Activated naive CD4-positive, alpha-beta T cell treated with anti-CD3 and anti-CD28 coated beads, Interleukin-2, amount 10 ng/mL, durations not matched to agents 7 days and 5 days (primary cell): ENCODE data around the gene ASB2.

Experiments
- CTCF ChIA-PET: fragments of 350-600 bp; sonication (Branson Sonifier 250); formaldehyde crosslinking; loops from one replicate; lab custom pipeline; 2021; ENCODE audit warnings: antibody characterized with exemption; lab: Charles Lee
- DNase-seq: peaks from one replicate; pipeline ENCODE4 v3.0.0-alpha.2; 2020
- H3K27ac Mint-ChIP-seq: one replicate; pipeline ENCODE4 v1.8.0; 2021; ENCODE audit warnings: mild to moderate bottlenecking, moderate library complexity, mixed read lengths
- H3K27me3 Mint-ChIP-seq: one replicate; pipeline ENCODE4 v1.8.0; 2021; ENCODE audit warnings: mild to moderate bottlenecking, mixed read lengths
- H3K36me3 Mint-ChIP-seq: one replicate; pipeline ENCODE4 v1.8.0; 2021; ENCODE audit warnings: mixed read lengths
- H3K4me1 Mint-ChIP-seq: one replicate; pipeline ENCODE4 v1.8.0; 2021; ENCODE audit warnings: mixed read lengths
- H3K4me3 Mint-ChIP-seq: one replicate; pipeline ENCODE4 v1.8.0; 2021; ENCODE audit warnings: mild to moderate bottlenecking, moderate library complexity, mixed read lengths
- H3K9me3 Mint-ChIP-seq: one replicate; pipeline ENCODE4 v1.8.0; 2021; ENCODE audit warnings: mixed read lengths

The ASB2 gene

GRCh38 chr14:93976477-93977057, at the start of gene ASB2:
TSS of gene ASB2 (minus strand) at chr14:93976570. CDS start at chr14:93964539, 12,031 bp downstream.
- CTCF ChIA-PET, result interaction anchor here (1.3 to 12.7 kb wide), 3 partner anchors 20 to 37 kb away, joined by 3 to 181 read pairs (median 27); partner anchors contain the start of gene CCDC197
- peaks cover 90% of the 10 kb centered on the region for H3K4me1 Mint-ChIP-seq
- H3K9me3 Mint-ChIP-seq, result peaks cover 36% of the 10 kb centered on the region
- H3K27ac Mint-ChIP-seq, result peak within 1 kb of the TSS; percentile 95
- H3K27me3 Mint-ChIP-seq, result no peaks in the 10 kb centered on the region
- peak; percentile 59 for DNase-seq
- peak within 1 kb of the TSS; percentile 79 for H3K4me3 Mint-ChIP-seq
- peaks cover 51% of the 10 kb centered on the region for H3K36me3 Mint-ChIP-seq

- CTCF ChIA-PET, result interaction anchor here (0.6 to 6.4 kb wide), 5 partner anchors 9 to 111 kb away, joined by 3 to 44 read pairs (median 3); no protein-coding TSS in a partner anchor
- DNase-seq, result no peak
- peak overlapping the region; percentile 72 for H3K4me3 Mint-ChIP-seq
- H3K27me3 Mint-ChIP-seq, result peaks cover 25% of the 10 kb centered on the region
- H3K36me3 Mint-ChIP-seq, result peaks cover 2% of the 10 kb centered on the region
- H3K4me1 Mint-ChIP-seq, result peaks cover 68% of the 10 kb centered on the region
- H3K27ac Mint-ChIP-seq, result peak overlapping the region; percentile 66
- no peaks in the 10 kb centered on the region for H3K9me3 Mint-ChIP-seq
These were observed 49.4 kb upstream of the ASB2 start for GRCh38 chr14:94025720-94026119.

- H3K27ac Mint-ChIP-seq, result no peak overlapping the region
- H3K9me3 Mint-ChIP-seq, result no peaks in the 10 kb centered on the region
- H3K4me3 Mint-ChIP-seq, result no peak overlapping the region
- H3K27me3 Mint-ChIP-seq, result peaks cover 36% of the 10 kb centered on the region
- CTCF ChIA-PET, result interaction anchor here (1.1 to 6.4 kb wide), 2 partner anchors 10 to 11 kb away, joined by 3 to 44 read pairs; no protein-coding TSS in a partner anchor
- no peak for DNase-seq
- H3K4me1 Mint-ChIP-seq, result peaks cover 74% of the 10 kb centered on the region
- peaks cover 2% of the 10 kb centered on the region for H3K36me3 Mint-ChIP-seq
These were observed 48.2 kb upstream of the ASB2 start for GRCh38 chr14:94024549-94024948.

GRCh38 chr14:94022532-94023411, 46.4 kb upstream of the ASB2 start:
- CTCF ChIA-PET, result interaction anchor here (1.0 to 6.4 kb wide), 6 partner anchors 12 to 114 kb away, joined by 3 to 44 read pairs (median 8); no protein-coding TSS in a partner anchor
- no peak overlapping the region for H3K4me3 Mint-ChIP-seq
- DNase-seq, result no peak
- peaks cover 43% of the 10 kb centered on the region for H3K27me3 Mint-ChIP-seq
- H3K9me3 Mint-ChIP-seq, result no peaks in the 10 kb centered on the region
- H3K4me1 Mint-ChIP-seq, result peaks cover 58% of the 10 kb centered on the region
- peak overlapping the region; percentile 77 for H3K27ac Mint-ChIP-seq
- H3K36me3 Mint-ChIP-seq, result no peaks in the 10 kb centered on the region

- Mint-ChIP-seq H3K36me3 (no peaks in the 10 kb centered on the region), H3K4me3 (no peak overlapping the region), H3K27me3 (peaks cover 55% of the 10 kb centered on the region), H3K27ac (peak overlapping the region; percentile 77), H3K4me1 (peaks cover 51% of the 10 kb centered on the region), H3K9me3 (no peaks in the 10 kb centered on the region)
- CTCF ChIA-PET, result interaction anchor here (0.7 to 6.4 kb wide), 12 partner anchors 12 to 159 kb away, joined by 3 to 44 read pairs (median 4); no protein-coding TSS in a partner anchor
- DNase-seq, result peak; percentile 54
These were observed 45.2 kb upstream of the ASB2 start for GRCh38 chr14:94021416-94022157.

GRCh38 chr14:94021001-94021400, 44.6 kb upstream of the ASB2 start:
- H3K9me3 Mint-ChIP-seq, result no peaks in the 10 kb centered on the region
- peaks cover 61% of the 10 kb centered on the region for H3K27me3 Mint-ChIP-seq
- no peak overlapping the region for H3K4me3 Mint-ChIP-seq
- H3K27ac Mint-ChIP-seq, result no peak overlapping the region
- CTCF ChIA-PET, result interaction anchor here (0.7 to 6.4 kb wide), 12 partner anchors 12 to 159 kb away, joined by 3 to 44 read pairs (median 4); no protein-coding TSS in a partner anchor
- H3K4me1 Mint-ChIP-seq, result peaks cover 48% of the 10 kb centered on the region
- H3K36me3 Mint-ChIP-seq, result no peaks in the 10 kb centered on the region
- no peak for DNase-seq

- CTCF ChIA-PET, result interaction anchor here (2.0 to 6.4 kb wide), 4 partner anchors 15 to 116 kb away, joined by 8 to 44 read pairs (median 14); no protein-coding TSS in a partner anchor
- H3K27me3 Mint-ChIP-seq, result peaks cover 69% of the 10 kb centered on the region
- no peak for DNase-seq
- peaks cover 44% of the 10 kb centered on the region for H3K4me1 Mint-ChIP-seq
- H3K27ac Mint-ChIP-seq, result no peak overlapping the region
- H3K4me3 Mint-ChIP-seq, result no peak overlapping the region
- H3K36me3 Mint-ChIP-seq, result no peaks in the 10 kb centered on the region
- H3K9me3 Mint-ChIP-seq, result no peaks in the 10 kb centered on the region
These were observed 43.9 kb upstream of the ASB2 start for GRCh38 chr14:94020267-94020666.

GRCh38 chr14:94019329-94019728, 43.0 kb upstream of the ASB2 start:
- DNase-seq, result no peak
- Mint-ChIP-seq H3K9me3 (no peaks in the 10 kb centered on the region), H3K27me3 (peaks cover 70% of the 10 kb centered on the region), H3K4me3 (no peak overlapping the region), H3K36me3 (no peaks in the 10 kb centered on the region), H3K27ac (no peak overlapping the region), H3K4me1 (peaks cover 50% of the 10 kb centered on the region)
- CTCF ChIA-PET, result interaction anchor here (0.8 to 3.9 kb wide), 2 partner anchors 15 to 17 kb away, joined by 3 to 16 read pairs; no protein-coding TSS in a partner anchor

GRCh38 chr14:94018308-94018707, 41.9 kb upstream of the ASB2 start:
- CTCF ChIA-PET, result interaction anchor here (1.2 to 1.4 kb wide), 3 partner anchors 14 to 78 kb away, joined by 3 to 4 read pairs (median 3); no protein-coding TSS in a partner anchor
- no peak overlapping the region for H3K27ac Mint-ChIP-seq

GRCh38 chr14:94016446-94016976, 40.1 kb upstream of the ASB2 start:
- H3K36me3 Mint-ChIP-seq, result peaks cover 1% of the 10 kb centered on the region
- H3K4me1 Mint-ChIP-seq, result peaks cover 44% of the 10 kb centered on the region
- H3K9me3 Mint-ChIP-seq, result no peaks in the 10 kb centered on the region
- DNase-seq, result no peak
- H3K27ac Mint-ChIP-seq, result no peak overlapping the region
- H3K4me3 Mint-ChIP-seq, result no peak overlapping the region
- CTCF ChIA-PET, result interaction anchor here (0.9 to 1.0 kb wide), 2 partner anchors 12 to 21 kb away, joined by 3 read pairs; no protein-coding TSS in a partner anchor
- peaks cover 58% of the 10 kb centered on the region for H3K27me3 Mint-ChIP-seq

More at GRCh38 chr14:94018308-94018707, 41.9 kb upstream of the ASB2 start:
- no peak for DNase-seq
- H3K4me3 Mint-ChIP-seq, result no peak overlapping the region
- H3K9me3 Mint-ChIP-seq, result no peaks in the 10 kb centered on the region
- H3K27me3 Mint-ChIP-seq, result peaks cover 62% of the 10 kb centered on the region
- H3K36me3 Mint-ChIP-seq, result peaks cover under 1% of the 10 kb centered on the region
- H3K4me1 Mint-ChIP-seq, result peaks cover 45% of the 10 kb centered on the region

GRCh38 chr14:94015223-94015622, 38.9 kb upstream of the ASB2 start:
- Mint-ChIP-seq H3K4me3 (no peak overlapping the region), H3K9me3 (no peaks in the 10 kb centered on the region), H3K27ac (no peak overlapping the region), H3K36me3 (peaks cover 1% of the 10 kb centered on the region), H3K27me3 (peaks cover 56% of the 10 kb centered on the region), H3K4me1 (peaks cover 44% of the 10 kb centered on the region)
- CTCF ChIA-PET, result interaction anchor here (0.9 to 1.5 kb wide), 3 partner anchors 10 to 40 kb away, joined by 3 to 4 read pairs (median 3); no protein-coding TSS in a partner anchor
- DNase-seq, result no peak

- Mint-ChIP-seq H3K4me1 (peaks cover 47% of the 10 kb centered on the region), H3K4me3 (no peak overlapping the region), H3K27me3 (peaks cover 56% of the 10 kb centered on the region), H3K36me3 (peaks cover 3% of the 10 kb centered on the region), H3K27ac (no peak overlapping the region), H3K9me3 (no peaks in the 10 kb centered on the region)
- DNase-seq, result no peak
- CTCF ChIA-PET, result interaction anchor here (0.8 to 6.5 kb wide), 5 partner anchors 10 to 74 kb away, joined by 3 to 36 read pairs (median 3); no protein-coding TSS in a partner anchor
These were observed 38.0 kb upstream of the ASB2 start for GRCh38 chr14:94014382-94014781.

- H3K4me3 Mint-ChIP-seq, result peak overlapping the region; percentile 32
- CTCF ChIA-PET, result interaction anchor here (0.7 to 6.5 kb wide), 7 partner anchors 9 to 125 kb away, joined by 3 to 36 read pairs (median 4); no protein-coding TSS in a partner anchor
- no peaks in the 10 kb centered on the region for H3K9me3 Mint-ChIP-seq
- peak; percentile 59 for DNase-seq
- peaks cover 3% of the 10 kb centered on the region for H3K36me3 Mint-ChIP-seq
- peaks cover 42% of the 10 kb centered on the region for H3K27me3 Mint-ChIP-seq
- H3K4me1 Mint-ChIP-seq, result peaks cover 73% of the 10 kb centered on the region
- H3K27ac Mint-ChIP-seq, result peak overlapping the region; percentile 87
These were observed 35.4 kb upstream of the ASB2 start for GRCh38 chr14:94011795-94012194.
